HG03066 (cell line): Measurements from ENCODE around the gene BMX.

ENCODE experiments used
- ATAC-seq: cut with Tn5 transposase; IDR thresholded peaks from one replicate; pipeline ENCODE4 v1.9.1; 2021; ENCODE audit warnings: low read depth; ENCODE audit not compliant: unreplicated experiment

The BMX gene

GRCh38 chrX:15505101-15505500 lies 4.5 kb downstream of the BMX start:
- ATAC-seq = no peak

- no peak for ATAC-seq
Measured at GRCh38 chrX:15507005-15507404, 6.4 kb downstream of the BMX start.

GRCh38 chrX:15509845-15510244 lies 9.2 kb downstream of the BMX start:
- no peak for ATAC-seq

- ATAC-seq = no peak
Measured at GRCh38 chrX:15511563-15511962, 11.0 kb downstream of the BMX start.

- no peak for ATAC-seq
Measured at GRCh38 chrX:15512401-15512965, 11.9 kb downstream of the BMX start.

- no peak for ATAC-seq
Measured at GRCh38 chrX:15514279-15514678, 13.7 kb downstream of the BMX start.

- ATAC-seq = no peak
Measured at GRCh38 chrX:15515931-15516330, 15.3 kb downstream of the BMX start.

GRCh38 chrX:15522464-15522863 lies 21.9 kb downstream of the BMX start:
- no peak for ATAC-seq

- no peak for ATAC-seq
Measured at GRCh38 chrX:15523088-15523487, 22.5 kb downstream of the BMX start.

- ATAC-seq = no peak
Measured at GRCh38 chrX:15524417-15524816, 23.8 kb downstream of the BMX start.

GRCh38 chrX:15525664-15526416 lies 25.2 kb downstream of the BMX start:
- no peak for ATAC-seq

- ATAC-seq = no peak
Measured at GRCh38 chrX:15529165-15529564, 28.6 kb downstream of the BMX start.

GRCh38 chrX:15530318-15530717 lies 29.7 kb downstream of the BMX start:
- no peak for ATAC-seq

- ATAC-seq = no peak
Measured at GRCh38 chrX:15546745-15547144, 46.1 kb downstream of the BMX start.

GRCh38 chrX:15547356-15547755 lies 46.7 kb downstream of the BMX start:
- ATAC-seq = no peak

GRCh38 chrX:15549189-15550012 lies 48.8 kb downstream of the BMX start:
- no peak for ATAC-seq

- no peak for ATAC-seq
Measured at GRCh38 chrX:15559227-15559626, 58.6 kb downstream of the BMX start.

GRCh38 chrX:15560924-15561323 lies 60.3 kb downstream of the BMX start:
- no peak for ATAC-seq

GRCh38 chrX:15563056-15563455 lies 62.4 kb downstream of the BMX start:
- no peak for ATAC-seq

- no peak for ATAC-seq
Measured at GRCh38 chrX:15564981-15565579, 64.5 kb downstream of the BMX start.

GRCh38 chrX:15566244-15566643 lies 65.6 kb downstream of the BMX start:
- ATAC-seq = no peak
